Gastrocnemius medialis (tissue), 4 donors: ENCODE measurements around the gene WDFY2.

Experiments used
- CTCF ChIP-seq, 5 experiments: fragments of 450-650 bp in 3 of 5; fragments of 200-600 bp in 2 of 5; sonication (generic) in 2 of 5; IDR thresholded peaks in 4 of 5; conservative IDR thresholded peaks in 1 of 5; 1 replicate in 4 of 5; 2 replicates in 1 of 5; pipeline ENCODE4 v1.5.1; 2016 to 2019; ENCODE audit warnings: antibody characterized with exemption in 5 of 5, mild to moderate bottlenecking in 3 of 5, moderate library complexity in 3 of 5
- POLR2A ChIP-seq, 2 donors: fragments of 450-650 bp; IDR thresholded peaks; one replicate each; pipeline ENCODE4 v1.6.1; 2017; ENCODE audit warnings: antibody characterized with exemption in 2 of 2, mild to moderate bottlenecking in 2 of 2, moderate library complexity in 2 of 2

DNA sequence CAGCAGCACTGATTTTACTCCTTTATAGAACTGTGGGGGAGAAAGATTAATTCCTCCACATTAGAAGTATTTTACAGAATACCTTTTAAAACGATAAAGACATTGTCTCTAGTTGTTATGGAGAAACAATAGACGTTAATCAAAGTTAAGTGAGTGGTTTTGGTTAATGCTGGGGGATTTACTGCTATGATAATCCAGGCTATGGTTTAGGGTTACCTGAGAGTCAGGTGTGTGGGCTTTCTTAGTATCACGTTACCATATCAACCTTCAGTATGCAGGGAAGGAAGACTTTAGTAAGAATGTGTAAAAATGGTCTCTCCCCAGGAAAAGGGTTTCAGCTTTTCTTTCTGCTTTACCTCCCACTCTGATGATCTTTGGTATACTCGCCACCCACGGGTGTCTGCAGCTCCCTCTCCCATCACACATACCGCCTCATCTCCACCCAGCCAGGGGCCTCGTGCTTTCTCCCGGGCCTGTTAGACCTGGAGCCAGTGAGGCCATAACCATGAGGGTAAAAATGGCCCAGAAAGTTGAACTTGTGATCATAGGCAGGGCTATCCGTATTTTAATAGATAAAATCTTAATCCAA lies 45.6 kb upstream of the WDFY2 start:
- no peak for TF ChIP-seq CTCF (IDR thresholded peaks at IDR 0.05 in 4 of 5, conservative IDR thresholded peaks at IDR 0.05 in 1 of 5)
- TF ChIP-seq POLR2A (IDR thresholded peaks at IDR 0.05) = no peak
